Fibroblast of skin of scalp (primary cell): Measurements from ENCODE around the gene WNT11.
"Not testable (repeated sequence)": the region's sequence is repeated elsewhere in the genome, so short reads cannot be mapped to it uniquely, and the experiment has no call there.

ENCODE experiments used
- DNase-seq: peaks from one replicate; pipeline ENCODE4 v3.0.0-alpha.2; 2013

Gene WNT11

DNA sequence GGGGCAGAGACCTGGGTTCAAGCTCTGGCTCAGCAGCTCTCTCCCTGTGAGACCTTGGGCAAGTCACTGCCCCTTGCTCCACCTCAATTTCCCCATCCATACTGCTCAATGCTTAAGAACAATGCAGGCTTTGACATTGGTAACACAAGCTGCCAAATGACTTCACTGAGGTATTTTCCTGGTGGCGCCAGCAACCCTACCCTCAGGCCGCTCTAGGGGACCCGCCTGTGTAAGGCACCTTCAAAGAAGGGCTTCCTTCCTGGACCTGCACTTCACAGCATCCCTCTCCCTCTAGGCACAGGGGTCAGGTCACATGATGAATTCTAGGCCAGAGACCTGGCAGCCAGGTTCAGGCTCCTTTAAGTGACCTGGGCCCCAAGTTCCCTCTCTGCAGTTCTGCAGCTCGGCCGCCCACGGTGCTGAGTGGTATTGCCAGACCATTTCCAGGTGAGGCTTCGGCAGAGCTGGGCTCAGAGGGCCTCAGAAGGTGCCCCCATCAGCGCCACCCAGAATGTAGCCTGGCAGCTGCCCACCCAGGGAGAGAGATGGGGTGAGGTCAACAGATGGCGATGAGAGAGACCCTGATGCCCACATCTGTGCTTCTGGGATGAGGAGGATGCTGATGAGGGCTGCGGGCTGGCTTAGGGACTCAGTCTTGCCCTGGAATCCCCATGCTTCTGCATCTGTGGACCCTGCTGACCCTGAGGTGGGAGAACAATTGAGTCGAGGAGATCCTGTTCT is 4.5 kb downstream of the WNT11 start:
- DNase-seq = no peak

DNA sequence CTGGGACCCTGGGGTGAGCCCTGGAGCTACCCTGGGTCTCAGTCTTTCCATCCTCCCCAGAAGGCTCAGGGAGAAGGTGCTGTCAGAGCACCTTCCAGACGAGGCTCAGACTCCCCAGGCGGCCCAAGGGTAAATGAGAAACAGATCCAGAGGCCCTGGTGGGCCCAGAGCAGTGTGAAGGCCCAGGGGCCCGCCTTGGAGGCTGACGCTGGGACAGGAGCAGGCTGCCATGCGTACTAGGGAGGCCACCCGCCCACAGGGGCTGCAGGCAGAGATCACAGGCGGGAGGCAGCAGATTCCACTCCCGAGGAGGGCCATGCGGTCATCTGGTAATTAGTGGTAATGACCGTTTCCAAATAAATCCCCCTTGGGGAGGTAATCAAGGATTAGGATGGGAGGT is 5.2 kb downstream of the WNT11 start:
- DNase-seq = no peak

DNA sequence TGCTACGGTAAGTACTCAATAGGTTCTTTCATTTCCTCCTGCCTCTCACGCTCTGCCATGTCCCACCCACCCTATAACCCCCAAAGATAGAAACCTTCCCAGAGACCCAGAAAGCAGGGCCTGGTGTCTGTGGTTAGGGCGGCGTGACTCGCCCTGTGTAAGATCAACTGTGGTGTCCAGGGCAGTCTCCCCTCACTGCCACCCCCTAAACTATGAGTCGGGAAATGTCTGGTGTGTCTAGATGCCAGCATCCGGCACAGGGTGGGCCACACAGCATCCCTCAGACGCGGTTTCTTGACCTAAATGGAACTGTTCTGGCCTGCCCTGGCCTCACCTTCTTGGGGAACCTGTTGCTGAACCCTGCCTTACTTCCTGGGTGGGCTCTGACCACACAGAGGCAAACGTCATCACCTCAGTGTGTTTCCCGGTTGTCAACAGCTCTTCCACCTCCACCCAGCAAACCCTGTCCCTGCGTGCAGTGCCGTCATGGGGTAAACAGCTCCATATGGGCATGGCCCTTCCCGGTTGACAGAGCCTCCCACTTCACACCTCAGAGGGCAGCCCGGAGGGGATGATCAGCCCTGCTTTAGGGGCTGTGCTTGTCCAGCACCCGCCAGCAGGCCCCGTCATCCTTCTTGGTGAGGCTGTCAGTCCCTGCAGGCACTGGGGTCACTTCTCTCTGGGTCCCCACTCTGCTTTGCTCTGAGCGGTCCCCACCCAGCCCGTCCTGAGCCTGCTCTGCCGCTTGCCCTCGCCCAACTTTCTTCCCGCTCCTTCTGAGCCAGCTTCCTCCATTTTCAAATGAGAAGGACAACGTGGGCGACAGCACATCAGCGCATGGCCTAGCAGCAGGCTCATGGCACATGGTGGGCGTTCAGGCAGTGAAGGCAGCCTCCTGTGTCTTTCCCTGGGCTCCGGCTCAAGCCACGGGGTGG is 6.0 kb downstream of the WNT11 start:
- DNase-seq = no peak

DNA sequence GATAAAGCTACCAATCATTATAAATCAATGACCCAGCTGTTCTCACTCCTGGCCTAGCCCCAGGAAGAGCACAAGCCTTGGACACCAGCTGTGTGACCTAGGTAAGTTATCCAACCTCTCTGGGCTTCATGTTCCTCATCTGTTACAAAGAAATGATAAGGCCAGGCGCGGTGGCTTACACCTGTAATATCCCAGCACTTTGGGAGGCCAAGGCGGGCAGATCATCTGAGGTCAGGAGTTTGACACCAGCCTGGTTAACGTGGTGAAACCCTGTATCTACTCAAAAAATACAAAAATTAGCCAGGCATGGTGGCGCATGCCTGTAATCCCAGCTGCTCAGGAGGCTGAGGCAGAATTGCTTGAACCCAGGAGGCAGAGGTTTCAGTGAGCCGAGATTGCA is 7.6 kb downstream of the WNT11 start:
- DNase-seq = not testable (repeated sequence)

DNA sequence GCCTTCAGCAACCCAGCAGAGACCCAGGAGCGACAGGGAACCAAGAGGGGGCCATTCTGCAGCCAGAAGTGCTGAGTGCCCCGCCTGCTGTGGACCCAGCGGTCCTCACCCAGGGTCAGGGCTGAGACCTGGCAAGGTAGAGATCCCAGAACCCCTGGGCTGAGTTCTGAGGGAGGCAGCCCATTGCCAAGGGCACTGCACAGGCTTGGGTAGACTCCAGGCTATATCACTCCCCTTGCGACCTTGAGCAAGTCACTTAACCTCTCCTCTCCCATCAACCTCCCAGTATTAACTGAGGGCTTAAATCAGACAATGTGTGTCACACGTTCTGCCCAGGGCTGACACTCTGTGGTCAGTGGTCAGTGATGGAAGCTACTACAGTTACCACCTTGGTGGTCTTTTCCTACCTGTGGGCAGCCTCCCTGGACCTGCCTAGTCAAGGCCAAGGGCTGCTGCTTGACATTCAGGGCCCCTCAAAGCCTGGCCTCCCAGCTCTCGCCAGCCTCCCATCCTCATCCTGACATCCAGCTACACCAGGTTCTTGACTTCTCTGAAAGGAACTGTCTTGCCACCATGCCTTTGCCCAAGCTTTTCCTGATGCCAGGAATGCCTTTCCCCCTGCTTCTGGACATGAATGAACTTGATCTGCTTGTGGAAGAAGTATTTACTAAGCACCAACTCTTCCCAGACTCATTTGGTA is 8.2 kb downstream of the WNT11 start:
- DNase-seq = no peak

DNA sequence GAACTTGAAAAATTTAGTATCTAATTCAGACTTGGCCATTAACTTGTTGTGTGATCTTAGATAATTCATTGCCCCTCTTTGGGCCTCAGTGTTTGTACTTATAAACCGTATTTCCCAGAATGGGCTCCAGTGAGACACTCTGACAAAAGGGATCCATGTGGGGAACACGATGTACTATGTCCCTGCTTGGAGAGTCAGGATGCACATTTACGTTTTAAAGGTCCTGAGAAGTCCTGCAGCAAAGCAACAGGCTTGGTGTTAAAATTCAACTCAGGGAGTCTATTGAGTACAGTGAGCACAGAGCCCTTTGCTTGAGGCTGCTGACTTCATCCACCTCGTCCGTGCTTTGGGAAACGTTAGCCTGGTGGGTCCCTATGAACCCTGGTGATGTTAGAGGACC is 9.0 kb downstream of the WNT11 start:
- DNase-seq = no peak

DNA sequence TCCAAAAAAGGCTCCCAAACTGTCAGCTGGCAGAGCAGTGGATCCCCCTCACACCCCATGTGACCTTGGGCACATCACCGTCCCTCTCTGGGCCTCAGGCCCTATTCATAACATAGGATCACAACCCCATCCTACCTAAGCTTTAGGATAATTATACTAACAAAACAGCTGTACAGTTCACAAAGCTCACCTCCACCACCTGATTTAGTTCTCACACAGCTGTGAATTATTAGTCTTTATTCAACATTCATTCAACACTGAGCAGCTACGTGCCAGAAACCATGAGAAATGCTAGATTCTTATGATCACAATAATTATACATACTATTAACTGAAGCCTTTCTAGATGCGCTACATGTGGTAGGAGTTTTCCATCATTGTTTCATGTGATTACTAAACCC is 9.5 kb downstream of the WNT11 start:
- DNase-seq = no peak

DNA sequence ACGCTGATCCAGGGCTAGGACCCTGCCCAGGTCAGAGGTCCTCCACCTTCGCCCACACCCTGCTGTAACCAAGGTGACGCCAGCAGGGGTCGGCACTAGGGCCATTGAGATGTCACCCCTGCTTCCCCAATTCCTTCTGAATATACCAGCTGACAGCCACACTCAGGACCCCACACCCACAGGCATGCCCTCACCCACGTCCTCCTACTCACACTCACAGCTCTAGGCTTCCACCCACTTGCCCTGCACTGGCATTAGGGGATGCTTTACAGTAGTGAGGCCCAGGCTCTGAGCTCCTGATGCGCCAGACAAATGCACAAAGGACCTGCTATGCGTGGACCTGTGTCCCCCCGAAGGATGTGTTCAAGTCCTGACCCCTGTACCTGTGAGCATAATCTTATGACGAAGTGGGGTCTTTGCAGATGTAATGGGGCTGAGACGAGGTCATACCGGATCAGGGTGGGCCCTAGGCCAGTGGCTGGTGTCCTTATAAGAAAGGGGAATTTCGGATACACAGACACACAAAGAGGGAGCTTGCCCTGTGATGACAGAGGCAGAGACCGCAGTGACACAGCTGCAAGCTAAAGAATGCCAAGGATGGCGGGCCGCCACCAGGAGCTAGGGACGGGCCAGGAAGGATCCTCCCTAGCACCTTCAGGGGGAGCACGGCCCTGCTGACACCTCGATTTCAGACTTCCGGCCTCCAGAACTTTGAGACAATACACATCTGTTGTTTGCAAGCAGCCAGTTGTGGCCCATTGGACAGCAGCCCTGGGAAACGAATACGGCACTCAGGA is 11.2 kb downstream of the WNT11 start:
- no peak for DNase-seq

DNA sequence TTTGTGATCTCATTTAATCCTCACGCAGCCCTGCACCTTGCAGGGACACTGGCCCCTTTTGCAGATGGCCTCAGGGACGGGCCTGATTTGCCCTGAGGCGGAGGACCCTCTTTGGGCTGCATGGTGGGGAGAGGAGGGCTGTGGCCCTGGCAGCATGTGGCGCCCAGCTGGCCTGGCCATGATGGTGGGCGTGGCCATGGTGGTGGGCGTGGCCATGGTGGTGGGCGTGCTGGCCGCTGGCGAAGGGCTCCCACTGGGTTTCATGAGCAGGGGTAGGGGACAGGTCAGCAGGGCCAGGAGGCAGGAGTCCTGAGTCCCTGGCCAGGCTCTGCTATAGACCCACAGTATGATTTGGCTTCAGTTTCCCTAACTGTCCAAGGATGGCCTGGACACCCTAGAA is 13.1 kb downstream of the WNT11 start:
- no peak for DNase-seq

DNA sequence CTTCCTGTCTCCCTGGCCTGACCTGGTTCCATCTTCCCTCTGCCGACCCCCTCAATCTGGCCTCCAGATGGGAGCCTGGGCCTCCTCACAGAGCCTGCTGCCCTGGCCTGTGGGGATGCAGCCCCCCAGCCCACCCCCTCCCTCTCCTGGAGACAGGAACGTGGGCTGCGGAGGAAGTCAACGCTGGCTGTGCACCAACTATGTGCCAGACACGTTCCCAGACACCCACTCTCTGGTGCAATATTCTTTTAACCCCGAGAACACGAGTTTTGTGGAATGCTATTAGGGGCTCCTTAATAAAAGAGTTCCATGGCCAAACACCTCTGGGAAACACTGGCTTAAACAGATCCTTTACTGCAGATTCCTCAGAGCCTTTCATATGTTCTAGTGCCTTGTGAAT is 15.9 kb downstream of the WNT11 start:
- no peak for DNase-seq

DNA sequence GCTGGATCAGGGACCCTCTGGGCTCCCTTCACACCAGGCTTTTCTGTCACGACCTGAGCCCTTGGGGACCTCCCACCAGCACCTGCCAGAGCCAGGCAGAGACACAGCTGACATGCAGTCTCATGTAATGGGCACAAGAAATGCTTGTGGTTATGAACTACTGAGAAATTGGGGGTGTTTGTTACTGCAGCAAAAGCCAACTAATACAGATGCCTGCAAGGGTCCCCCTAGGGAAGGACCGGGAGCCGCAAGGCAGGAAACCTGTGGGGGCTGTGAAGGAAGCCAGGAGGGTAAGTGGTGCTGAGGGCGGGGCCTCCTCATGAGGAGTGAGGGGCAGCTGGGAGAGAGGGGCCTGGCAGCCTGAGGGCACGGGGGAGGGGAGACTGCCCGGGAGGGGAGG is 16.6 kb downstream of the WNT11 start:
- DNase-seq = no peak

DNA sequence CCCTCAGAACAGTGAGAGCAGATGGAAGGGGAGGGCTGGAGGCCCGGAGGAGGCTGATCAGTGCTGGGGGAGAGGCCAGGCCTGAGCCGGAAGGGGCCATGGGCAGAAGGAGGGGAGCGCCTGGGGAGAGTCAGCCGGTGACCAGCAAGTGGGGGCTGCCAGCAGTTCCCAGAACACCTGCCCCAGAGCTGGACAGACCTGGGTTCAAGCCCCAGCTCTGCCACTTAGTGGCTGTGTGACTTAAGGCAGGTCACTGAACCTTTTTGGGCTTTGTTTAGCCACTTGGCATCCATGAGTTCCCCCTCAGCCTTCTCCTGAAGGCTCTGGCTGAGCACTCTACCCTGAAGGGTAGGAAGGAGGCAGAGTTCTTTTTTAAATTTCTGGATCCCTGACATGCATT is 17.4 kb downstream of the WNT11 start:
- DNase-seq = no peak

DNA sequence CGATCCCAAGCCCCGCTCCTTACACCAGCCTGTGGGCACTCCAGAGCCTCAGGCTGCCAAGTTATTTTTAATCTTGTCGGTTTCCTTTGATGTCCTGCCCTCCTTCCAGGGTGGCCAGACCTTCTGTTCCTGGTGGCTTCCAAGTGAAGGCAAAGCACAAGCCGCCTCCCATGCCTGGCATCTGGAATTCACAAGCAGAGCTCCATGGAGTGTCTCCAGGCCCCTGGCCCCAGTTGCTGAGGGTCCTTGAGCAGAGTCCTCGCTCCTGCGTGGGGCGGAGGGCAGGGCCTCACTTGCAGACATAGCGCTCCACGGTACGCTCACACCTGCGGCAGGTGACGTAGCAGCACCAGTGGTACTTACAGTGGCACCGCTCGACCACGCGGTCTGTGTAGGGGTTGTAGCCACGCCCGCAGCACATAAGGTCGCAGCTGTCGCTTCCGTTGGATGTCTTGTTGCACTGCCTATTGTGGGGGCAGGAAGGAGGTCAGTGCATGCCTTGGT is 19.5 kb downstream of the WNT11 start:
- DNase-seq = no peak

DNA sequence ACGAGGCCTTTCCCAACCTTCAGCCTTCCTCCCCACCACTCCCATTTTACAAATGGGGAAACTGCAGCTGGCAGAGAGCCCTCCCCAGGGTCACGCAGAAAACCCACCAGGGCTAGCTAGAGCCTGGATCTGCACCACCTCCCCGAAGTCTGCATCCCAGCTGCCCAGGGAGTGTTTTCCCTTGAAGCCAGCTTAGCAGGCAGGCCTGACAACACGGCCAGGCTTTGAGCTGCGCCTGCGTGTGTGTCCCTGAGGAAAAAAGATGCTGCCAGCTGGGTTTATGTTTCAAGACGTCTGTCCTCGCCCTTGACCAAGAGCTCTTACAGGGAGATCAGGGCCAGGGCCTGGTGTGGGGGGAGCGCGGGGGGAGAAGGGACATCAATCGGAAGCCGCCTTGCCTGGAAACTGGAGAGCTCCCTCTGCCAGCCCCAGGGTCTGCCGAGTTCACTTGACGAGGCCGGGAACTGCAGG is 20.3 kb downstream of the WNT11 start:
- DNase-seq = no peak

DNA sequence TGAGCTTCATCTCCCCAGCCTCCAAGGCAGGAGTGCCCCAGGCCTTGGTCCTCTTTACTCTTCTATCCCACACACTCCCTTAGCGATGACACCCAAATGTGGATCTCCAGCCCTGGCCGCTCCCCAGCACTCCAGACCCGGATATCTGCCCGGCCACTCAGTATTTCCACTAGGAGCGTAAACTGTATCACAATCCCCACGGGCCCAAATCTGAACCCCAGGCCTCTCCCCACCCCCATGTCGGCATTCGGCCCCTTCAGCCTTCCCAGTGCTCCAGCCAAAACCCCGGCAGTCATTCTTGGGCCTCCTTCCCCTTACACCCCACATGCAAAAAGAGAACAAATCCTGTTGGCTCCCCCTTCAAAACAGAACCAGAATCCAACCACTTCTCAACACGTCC is 20.8 kb downstream of the WNT11 start:
- DNase-seq = no peak

DNA sequence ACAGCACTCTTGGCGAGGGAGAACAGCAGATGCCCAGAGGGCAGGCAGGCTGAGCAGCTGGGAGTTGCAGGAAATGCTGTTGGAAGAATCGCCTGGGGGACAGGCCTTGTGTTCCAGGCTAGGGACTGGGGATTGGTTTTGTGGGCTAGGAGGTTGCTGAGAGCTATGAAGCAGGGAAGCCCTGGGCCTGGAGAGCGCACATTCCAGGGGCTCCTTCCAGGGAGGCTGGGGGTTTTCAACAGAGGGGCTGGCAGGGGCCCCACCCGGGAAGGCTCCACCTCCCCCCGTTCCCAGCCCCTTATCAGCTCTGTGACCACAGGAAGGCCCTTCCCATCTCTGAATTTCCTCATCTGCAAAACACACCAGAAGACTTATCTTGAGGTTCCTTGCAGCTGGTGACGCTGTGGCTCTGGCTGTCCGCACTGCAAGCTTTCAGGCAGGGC is 21.7 kb downstream of the WNT11 start:
- no peak for DNase-seq

DNA sequence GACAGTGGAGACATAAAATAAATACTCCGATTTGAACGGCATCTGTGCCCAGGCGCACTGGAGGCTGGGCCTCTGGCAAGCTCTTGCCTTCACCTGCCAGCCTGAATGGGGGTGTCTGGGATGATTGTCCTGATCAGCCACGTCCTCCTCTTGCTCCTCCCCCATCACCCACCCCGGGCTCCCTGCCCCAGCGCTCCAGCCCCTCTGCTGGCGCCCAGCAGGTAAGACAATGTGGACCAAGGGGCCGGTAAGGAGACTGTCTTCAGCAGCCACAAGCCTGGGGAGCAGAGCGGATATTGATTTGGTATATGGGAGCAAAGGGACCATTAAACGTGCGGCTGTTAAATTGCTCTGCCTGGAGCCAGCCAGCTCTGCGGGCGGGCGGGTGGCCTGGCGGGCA is 24.9 kb downstream of the WNT11 start:
- no peak for DNase-seq

DNA sequence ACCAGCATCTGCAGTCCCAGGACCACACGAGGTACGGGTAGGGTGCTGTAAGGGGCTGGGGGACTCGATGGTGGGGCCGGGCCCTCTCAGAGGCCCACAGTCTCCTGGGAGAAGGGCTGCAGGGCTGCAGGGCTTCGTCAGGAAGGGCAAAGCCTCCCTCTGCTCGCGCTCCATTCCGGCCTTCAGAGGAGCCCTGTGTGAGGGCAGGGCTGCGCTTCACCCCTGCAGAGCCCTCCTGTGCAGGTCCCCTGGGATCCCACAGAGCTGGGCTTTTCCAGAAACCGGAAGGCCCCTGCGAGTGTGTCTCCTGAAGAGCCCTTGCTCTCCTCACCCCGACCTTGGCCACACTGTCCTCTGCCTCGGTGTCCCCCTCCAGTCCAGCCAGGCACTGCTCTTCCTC is 27.2 kb downstream of the WNT11 start:
- no peak for DNase-seq

DNA sequence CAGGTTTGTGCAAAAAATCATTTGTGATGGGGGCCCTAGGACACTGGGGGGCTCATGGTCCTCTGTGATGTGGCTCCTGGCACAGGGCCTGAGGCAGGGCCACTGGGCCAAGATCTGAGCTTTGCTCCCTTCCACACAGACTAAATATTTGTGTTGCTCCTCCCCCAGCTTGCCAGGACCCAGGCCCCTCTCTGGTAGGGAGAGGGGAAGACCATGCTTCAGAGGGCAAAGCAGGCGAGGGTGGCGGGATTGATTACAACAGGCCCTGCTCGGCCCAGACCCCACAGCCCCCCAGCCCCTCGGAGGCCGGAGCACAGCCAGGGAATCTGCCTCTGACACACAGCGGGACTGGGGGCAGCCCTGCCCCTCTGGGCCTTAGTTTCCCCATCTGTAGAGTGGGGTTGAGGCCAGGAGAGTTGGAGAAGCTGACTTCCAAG is 29.0 kb downstream of the WNT11 start:
- DNase-seq = no peak

DNA sequence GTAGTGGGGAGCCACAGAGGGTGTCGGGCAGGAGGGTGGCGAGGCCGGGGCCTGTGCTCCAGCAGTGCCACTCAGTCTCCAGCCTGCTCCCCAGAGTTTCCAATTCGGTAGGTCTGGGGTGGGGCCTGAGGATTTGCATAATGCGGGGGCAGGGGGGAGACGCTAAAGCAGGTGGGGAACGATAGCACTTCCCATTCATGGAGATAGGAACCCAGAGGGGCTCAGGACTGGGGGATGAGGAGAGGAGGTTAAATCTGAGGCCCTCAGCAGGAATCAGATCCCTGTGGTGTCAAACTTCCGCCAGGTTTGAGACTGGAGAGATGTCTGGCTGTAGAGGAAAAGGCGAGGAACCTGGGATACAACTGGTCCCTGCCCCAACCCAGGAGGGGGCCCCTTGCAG is 29.8 kb downstream of the WNT11 start:
- no peak for DNase-seq

DNA sequence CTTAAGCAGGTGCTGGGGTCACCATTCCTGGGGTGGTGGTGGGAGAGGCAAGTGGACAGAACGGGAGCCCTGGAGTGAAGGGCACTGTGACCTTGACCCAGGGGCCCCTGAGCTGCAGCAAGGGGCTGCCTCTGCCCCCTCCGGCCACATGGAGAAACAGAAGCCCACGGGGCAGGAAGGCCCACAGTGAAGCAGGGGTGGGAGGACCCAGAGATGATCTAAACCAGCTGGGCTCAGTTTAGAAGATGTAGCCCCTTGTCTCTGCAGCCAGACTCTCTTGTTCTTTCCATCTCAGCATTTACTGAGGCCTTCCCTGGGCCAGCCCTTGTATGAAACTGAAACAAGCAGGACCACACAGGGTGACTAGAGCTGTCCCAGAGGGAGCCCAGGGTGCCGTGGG is 30.5 kb downstream of the WNT11 start:
- DNase-seq = no peak

DNA sequence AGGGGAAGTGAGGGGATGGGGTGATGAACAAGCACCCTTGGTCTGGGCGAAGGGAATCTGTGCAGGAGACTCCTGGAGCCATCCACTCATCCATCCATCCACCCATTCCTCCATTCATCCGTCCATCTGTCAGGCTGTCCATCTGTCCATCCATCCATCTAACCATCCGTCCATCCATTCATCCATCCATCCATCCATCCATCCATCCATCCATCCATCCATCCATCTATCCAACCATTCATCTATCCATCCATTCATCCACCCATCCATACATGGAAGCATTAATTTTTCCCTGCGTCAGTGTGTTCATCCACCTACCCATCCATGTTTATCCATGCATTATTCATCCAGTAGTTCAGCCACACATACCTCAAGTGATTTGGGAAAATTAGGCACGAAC is 32.0 kb downstream of the WNT11 start:
- no peak for DNase-seq
